Measurements from ENCODE around the gene BACH2. TPM values are rescaled to one million over a fixed set of nuclear protein-coding genes. Genes with fewer than 3 reads are reported as not detected.

Gene BACH2
- total and polyA plus RNA-seq, 2 experiments from 2014 or later: 1.6 to 5.7 TPM

DNA sequence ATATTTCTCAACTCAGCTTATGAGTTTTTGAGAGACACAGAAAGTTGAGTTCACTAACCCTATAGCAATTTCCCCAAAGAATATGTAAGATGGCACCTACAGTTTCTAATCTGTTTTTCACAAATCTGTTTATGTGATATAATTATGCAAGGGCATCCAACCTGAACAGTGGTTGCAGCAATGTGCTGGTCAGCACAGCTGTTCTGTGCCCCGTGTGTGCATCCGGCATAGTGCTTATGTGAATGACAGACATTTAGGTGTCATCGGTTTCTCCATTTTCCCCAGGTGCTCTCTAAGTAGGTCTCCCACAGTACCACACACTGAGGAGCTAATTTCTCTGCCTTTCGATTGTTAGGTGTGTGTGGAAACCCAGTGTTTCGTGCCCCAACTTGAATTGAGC, 7.7 kb upstream of the BACH2 start:
- Mint-ChIP-seq H3K27me3 (ENCODE audit: insufficient read depth, low read depth, poor library complexity) (no peaks in the 10 kb centered on the region), H3K27ac (no peak overlapping the region), H3K4me1 (peaks cover 9% of the 10 kb centered on the region), H3K36me3 (ENCODE audit: low read depth) (no peaks in the 10 kb centered on the region), H3K9me3 (no peaks in the 10 kb centered on the region), H3K4me3 (no peak overlapping the region)
- Histone ChIP-seq H3K4me3 (no peak overlapping the region), H3F3A (replicated peaks; ENCODE audit: low read depth) (no peaks in the 10 kb centered on the region), H3K36me3 (ENCODE audit: insufficient read depth) (no peaks in the 10 kb centered on the region), H2AFZ (no peak overlapping the region; the same call in 1 of the 2 replicates), H3K27ac (ENCODE audit: low read depth) (no peak overlapping the region), H3K4me1 (ENCODE audit: insufficient read depth) (peaks cover 4% of the 10 kb centered on the region), H3K79me2 (replicated peaks; ENCODE audit: insufficient read depth) (no peaks in the 10 kb centered on the region), H3K27me3 (ENCODE audit: insufficient read depth) (no peaks in the 10 kb centered on the region), H3K4me2 (no peak overlapping the region), H4K20me1 (replicated peaks; ENCODE audit: insufficient read depth) (no peaks in the 10 kb centered on the region), H3K9me2 (ENCODE audit: insufficient read depth) (no peaks in the 10 kb centered on the region)
- ATAC-seq (no peak), DNase-seq (ENCODE audit: low spot score) (no peak)
- TF ChIP-seq, protein P1, sequence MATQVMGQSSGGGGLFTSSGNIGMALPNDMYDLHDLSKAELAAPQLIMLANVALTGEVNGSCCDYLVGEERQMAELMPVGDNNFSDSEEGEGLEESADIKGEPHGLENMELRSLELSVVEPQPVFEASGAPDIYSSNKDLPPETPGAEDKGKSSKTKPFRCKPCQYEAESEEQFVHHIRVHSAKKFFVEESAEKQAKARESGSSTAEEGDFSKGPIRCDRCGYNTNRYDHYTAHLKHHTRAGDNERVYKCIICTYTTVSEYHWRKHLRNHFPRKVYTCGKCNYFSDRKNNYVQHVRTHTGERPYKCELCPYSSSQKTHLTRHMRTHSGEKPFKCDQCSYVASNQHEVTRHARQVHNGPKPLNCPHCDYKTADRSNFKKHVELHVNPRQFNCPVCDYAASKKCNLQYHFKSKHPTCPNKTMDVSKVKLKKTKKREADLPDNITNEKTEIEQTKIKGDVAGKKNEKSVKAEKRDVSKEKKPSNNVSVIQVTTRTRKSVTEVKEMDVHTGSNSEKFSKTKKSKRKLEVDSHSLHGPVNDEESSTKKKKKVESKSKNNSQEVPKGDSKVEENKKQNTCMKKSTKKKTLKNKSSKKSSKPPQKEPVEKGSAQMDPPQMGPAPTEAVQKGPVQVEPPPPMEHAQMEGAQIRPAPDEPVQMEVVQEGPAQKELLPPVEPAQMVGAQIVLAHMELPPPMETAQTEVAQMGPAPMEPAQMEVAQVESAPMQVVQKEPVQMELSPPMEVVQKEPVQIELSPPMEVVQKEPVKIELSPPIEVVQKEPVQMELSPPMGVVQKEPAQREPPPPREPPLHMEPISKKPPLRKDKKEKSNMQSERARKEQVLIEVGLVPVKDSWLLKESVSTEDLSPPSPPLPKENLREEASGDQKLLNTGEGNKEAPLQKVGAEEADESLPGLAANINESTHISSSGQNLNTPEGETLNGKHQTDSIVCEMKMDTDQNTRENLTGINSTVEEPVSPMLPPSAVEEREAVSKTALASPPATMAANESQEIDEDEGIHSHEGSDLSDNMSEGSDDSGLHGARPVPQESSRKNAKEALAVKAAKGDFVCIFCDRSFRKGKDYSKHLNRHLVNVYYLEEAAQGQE (IDR thresholded peaks at IDR 0.05; ENCODE audit: unreplicated experiment): no peak
- no peak for TF ChIP-seq EZH2phosphoT487 (IDR thresholded peaks at IDR 0.05; ENCODE audit: unreplicated experiment)
- TF ChIP-seq, protein P2, sequence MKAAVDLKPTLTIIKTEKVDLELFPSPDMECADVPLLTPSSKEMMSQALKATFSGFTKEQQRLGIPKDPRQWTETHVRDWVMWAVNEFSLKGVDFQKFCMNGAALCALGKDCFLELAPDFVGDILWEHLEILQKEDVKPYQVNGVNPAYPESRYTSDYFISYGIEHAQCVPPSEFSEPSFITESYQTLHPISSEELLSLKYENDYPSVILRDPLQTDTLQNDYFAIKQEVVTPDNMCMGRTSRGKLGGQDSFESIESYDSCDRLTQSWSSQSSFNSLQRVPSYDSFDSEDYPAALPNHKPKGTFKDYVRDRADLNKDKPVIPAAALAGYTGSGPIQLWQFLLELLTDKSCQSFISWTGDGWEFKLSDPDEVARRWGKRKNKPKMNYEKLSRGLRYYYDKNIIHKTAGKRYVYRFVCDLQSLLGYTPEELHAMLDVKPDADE (IDR thresholded peaks at IDR 0.05): no peak
- no peak for TF ChIP-seq CREB1 (CRISPR knock-in tag; IDR thresholded peaks at IDR 0.05; ENCODE audit: low read depth)
- TF ChIP-seq EZH2 (IDR thresholded peaks at IDR 0.05; ENCODE audit: low read depth, unreplicated experiment): no peak
- TF ChIP-seq, protein P3, sequence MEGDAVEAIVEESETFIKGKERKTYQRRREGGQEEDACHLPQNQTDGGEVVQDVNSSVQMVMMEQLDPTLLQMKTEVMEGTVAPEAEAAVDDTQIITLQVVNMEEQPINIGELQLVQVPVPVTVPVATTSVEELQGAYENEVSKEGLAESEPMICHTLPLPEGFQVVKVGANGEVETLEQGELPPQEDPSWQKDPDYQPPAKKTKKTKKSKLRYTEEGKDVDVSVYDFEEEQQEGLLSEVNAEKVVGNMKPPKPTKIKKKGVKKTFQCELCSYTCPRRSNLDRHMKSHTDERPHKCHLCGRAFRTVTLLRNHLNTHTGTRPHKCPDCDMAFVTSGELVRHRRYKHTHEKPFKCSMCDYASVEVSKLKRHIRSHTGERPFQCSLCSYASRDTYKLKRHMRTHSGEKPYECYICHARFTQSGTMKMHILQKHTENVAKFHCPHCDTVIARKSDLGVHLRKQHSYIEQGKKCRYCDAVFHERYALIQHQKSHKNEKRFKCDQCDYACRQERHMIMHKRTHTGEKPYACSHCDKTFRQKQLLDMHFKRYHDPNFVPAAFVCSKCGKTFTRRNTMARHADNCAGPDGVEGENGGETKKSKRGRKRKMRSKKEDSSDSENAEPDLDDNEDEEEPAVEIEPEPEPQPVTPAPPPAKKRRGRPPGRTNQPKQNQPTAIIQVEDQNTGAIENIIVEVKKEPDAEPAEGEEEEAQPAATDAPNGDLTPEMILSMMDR (conservative IDR thresholded peaks at IDR 0.05; ENCODE audit: low read depth in 2 of 2): no peak
- TF ChIP-seq, protein P4, sequence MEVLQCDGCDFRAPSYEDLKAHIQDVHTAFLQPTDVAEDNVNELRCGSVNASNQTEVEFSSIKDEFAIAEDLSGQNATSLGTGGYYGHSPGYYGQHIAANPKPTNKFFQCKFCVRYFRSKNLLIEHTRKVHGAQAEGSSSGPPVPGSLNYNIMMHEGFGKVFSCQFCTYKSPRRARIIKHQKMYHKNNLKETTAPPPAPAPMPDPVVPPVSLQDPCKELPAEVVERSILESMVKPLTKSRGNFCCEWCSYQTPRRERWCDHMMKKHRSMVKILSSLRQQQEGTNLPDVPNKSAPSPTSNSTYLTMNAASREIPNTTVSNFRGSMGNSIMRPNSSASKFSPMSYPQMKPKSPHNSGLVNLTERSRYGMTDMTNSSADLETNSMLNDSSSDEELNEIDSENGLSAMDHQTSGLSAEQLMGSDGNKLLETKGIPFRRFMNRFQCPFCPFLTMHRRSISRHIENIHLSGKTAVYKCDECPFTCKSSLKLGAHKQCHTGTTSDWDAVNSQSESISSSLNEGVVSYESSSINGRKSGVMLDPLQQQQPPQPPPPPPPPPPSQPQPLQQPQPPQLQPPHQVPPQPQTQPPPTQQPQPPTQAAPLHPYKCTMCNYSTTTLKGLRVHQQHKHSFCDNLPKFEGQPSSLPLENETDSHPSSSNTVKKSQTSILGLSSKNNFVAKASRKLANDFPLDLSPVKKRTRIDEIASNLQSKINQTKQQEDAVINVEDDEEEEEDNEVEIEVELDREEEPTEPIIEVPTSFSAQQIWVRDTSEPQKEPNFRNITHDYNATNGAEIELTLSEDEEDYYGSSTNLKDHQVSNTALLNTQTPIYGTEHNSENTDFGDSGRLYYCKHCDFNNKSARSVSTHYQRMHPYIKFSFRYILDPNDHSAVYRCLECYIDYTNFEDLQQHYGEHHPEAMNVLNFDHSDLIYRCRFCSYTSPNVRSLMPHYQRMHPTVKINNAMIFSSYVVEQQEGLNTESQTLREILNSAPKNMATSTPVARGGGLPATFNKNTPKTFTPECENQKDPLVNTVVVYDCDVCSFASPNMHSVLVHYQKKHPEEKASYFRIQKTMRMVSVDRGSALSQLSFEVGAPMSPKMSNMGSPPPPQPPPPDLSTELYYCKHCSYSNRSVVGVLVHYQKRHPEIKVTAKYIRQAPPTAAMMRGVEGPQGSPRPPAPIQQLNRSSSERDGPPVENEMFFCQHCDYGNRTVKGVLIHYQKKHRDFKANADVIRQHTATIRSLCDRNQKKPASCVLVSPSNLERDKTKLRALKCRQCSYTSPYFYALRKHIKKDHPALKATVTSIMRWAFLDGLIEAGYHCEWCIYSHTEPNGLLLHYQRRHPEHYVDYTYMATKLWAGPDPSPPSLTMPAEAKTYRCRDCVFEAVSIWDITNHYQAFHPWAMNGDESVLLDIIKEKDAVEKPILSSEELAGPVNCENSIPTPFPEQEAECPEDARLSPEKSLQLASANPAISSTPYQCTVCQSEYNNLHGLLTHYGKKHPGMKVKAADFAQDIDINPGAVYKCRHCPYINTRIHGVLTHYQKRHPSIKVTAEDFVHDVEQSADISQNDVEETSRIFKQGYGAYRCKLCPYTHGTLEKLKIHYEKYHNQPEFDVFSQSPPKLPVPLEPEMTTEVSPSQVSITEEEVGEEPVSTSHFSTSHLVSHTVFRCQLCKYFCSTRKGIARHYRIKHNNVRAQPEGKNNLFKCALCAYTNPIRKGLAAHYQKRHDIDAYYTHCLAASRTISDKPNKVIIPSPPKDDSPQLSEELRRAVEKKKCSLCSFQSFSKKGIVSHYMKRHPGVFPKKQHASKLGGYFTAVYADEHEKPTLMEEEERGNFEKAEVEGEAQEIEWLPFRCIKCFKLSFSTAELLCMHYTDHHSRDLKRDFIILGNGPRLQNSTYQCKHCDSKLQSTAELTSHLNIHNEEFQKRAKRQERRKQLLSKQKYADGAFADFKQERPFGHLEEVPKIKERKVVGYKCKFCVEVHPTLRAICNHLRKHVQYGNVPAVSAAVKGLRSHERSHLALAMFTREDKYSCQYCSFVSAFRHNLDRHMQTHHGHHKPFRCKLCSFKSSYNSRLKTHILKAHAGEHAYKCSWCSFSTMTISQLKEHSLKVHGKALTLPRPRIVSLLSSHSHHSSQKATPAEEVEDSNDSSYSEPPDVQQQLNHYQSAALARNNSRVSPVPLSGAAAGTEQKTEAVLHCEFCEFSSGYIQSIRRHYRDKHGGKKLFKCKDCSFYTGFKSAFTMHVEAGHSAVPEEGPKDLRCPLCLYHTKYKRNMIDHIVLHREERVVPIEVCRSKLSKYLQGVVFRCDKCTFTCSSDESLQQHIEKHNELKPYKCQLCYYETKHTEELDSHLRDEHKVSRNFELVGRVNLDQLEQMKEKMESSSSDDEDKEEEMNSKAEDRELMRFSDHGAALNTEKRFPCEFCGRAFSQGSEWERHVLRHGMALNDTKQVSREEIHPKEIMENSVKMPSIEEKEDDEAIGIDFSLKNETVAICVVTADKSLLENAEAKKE (CRISPR knock-in tag; IDR thresholded peaks at IDR 0.05): no peak
- TF ChIP-seq NANOG (IDR thresholded peaks at IDR 0.05; ENCODE audit: borderline replicate concordance): no peak
- TF ChIP-seq ZNF114 (CRISPR knock-in tag; IDR thresholded peaks at IDR 0.05): no peak
- no peak for TF ChIP-seq JUNB (IDR thresholded peaks at IDR 0.05; ENCODE audit: unreplicated experiment)
- no peak for TF ChIP-seq POLR2AphosphoS5 (IDR thresholded peaks at IDR 0.05; ENCODE audit: low read depth)

Measured in GM23338 (cell line).